ENCODE results near the gene TNNC1. TPM values are rescaled to one million over a fixed set of nuclear protein-coding genes. Genes with fewer than 3 reads are reported as not detected.

TNNC1 gene
- total RNA-seq, 8 experiments from 2014 or later: 0.54 to 22.5 (median 1.2) TPM

- no peak overlapping the region for H3K27ac ChIP-seq
- in situ Hi-C loops (cut with MboI; ENCODE audit: low pct_unique_long_range_greater_than_20kb in 2 of 9, low sequenced_read_pairs in 9 of 9, unreplicated experiment in 9 of 9): no loop called here
- H3K4me3 ChIP-seq: no peak overlapping the region
- WGBS, 10 experiments: 87 to 100% (median 98%) methylated on average over 1 to 10 of the region's 14 CpGs; no CpG with 5 or more reads in 2 of the 10 experiments
- no peak for ATAC-seq (replicated peaks in 6 of 8)
- peaks cover 21 to 22% of the 10 kb centered on the region in 2 donors for H3K4me1 ChIP-seq (replicated peaks in 1 of 2)
Observed at GRCh38 chr3:52458770-52459545, 5.1 kb upstream of the TNNC1 start.

- 71 to 100% (median 80%) methylated on average over 1 to 6 of the region's 6 CpGs; no CpG with 5 or more reads in 1 of the 10 experiments for WGBS, 10 experiments
- Histone ChIP-seq H3K27ac (no peak overlapping the region), H3K4me3 (no peak overlapping the region), H3K4me1 (replicated peaks in 1 of 2) (peaks cover 21 to 26% of the 10 kb centered on the region in 2 donors)
- ATAC-seq (replicated peaks in 6 of 8): no peak
- in situ Hi-C loops (cut with MboI; ENCODE audit: low pct_unique_long_range_greater_than_20kb in 2 of 9, low sequenced_read_pairs in 9 of 9, unreplicated experiment in 9 of 9): no loop called here
Observed at GRCh38 chr3:52458031-52458760, 4.4 kb upstream of the TNNC1 start.

DNA sequence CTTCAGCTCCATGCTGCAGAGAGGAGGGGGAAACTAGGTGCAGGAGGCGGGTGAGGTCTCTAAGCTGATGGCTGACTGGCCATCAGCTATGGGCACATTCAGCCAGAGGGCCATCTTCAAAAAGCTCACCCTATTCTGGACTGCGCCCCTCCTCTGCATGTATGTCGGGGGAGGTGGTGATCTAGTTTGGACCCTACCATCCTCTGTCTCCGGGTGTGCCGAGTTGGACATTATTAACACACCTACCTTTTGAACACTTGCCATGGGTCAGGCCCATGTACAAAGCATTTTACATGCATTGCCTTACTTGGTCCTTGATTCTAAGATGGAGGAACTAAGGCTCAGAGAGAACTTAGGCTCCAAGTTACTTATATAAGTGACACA is 3.0 kb upstream of the TNNC1 start:
- H3K4me3 ChIP-seq: peak overlapping the region; percentile 74 to 99 (median 86)
- WGBS, 10 experiments: 54 to 80% (median 58%) methylated on average over 1 to 5 of the region's 5 CpGs; no CpG with 5 or more reads in 6 of the 10 experiments
- peaks cover 21 to 26% of the 10 kb centered on the region in 2 donors for H3K4me1 ChIP-seq (replicated peaks in 1 of 2)
- peak overlapping the region; percentile 67 to 87 for H3K27ac ChIP-seq
- in situ Hi-C loops (cut with MboI; ENCODE audit: low pct_unique_long_range_greater_than_20kb in 2 of 9, low sequenced_read_pairs in 9 of 9, unreplicated experiment in 9 of 9): no loop called here
- peak in 6 of 8 experiments; percentile 11 to 25 (median 16) for ATAC-seq (replicated peaks in 6 of 8)

- Histone ChIP-seq H3K4me3 (peak overlapping the region; percentile 74 to 99 (median 86)), H3K27ac (peak overlapping the region; percentile 67 to 87), H3K4me1 (replicated peaks in 1 of 2) (peaks cover 21 to 26% of the 10 kb centered on the region in 2 donors)
- 0 to 10% (median 2%) methylated on average over 2 to 6 of the region's 13 CpGs; no CpG with 5 or more reads in 6 of the 10 experiments for WGBS, 10 experiments
- ATAC-seq (replicated peaks in 6 of 8): peak; percentile 44 to 71 (median 51)
- in situ Hi-C loops (cut with MboI; ENCODE audit: low pct_unique_long_range_greater_than_20kb in 2 of 9, low sequenced_read_pairs in 9 of 9, unreplicated experiment in 9 of 9): no loop called here
Observed at GRCh38 chr3:52456169-52456799, 2.4 kb upstream of the TNNC1 start.

DNA sequence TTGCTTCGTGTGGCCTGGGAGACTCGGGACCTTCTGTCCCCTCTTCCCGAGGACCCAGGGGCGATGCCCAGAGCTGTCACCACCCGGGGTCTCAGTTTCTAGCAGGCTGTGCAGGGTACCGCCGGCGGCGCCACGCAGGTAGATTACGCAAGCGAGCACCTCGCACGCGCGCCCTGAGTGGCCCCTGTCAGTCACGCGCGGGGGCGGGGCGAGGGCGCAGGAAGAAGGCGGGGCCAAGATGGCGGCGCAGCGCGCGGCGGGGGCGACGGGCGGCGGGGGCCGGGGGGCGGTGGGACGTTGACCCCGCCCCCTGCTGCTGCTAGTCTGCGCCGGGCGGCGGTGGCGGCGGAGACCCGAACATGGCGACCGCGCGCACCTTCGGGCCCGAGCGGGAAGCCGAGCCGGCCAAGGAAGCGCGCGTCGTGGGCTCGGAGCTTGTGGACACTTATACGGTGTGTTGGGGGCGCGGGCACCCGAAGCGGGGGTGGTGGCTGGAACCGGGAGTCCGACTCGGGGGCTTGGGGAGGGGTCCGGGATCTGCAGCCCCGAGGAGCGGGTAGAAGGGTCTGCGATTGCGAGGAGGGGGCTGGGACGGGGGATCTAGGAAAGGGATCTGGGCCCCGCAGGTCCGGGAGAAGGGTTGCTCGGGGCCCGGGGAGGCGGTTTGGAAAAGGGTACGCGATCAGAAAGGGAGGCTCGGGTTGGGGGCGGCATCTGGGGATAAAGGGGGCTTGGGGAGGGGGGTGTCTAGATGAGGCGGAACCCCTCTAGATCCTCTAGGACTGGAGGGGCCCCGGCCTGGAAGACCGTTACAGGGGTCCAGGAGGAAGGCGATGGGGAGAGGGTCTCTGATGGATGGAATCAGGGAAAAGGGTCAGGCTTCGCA is 1.7 kb upstream of the TNNC1 start, which contains the start of gene NISCH:
TSS of gene NISCH (plus strand) at position 322 of the 886 bp plus-strand sequence. CDS start at position 360, 38 bp downstream.
- WGBS, 10 experiments: 0 to 8% methylated on average over 1 to 5 of the region's 86 CpGs; no CpG with 5 or more reads in 8 of the 10 experiments
- in situ Hi-C loops (cut with MboI; ENCODE audit: low pct_unique_long_range_greater_than_20kb in 2 of 9, low sequenced_read_pairs in 9 of 9, unreplicated experiment in 9 of 9): no loop called here
- Histone ChIP-seq H3K4me3 (peak within 1 kb of the TSS; percentile 74 to 99 (median 86)), H3K27ac (peak within 1 kb of the TSS; percentile 67 to 87), H3K4me1 (replicated peaks in 1 of 2) (peaks cover 21 to 26% of the 10 kb centered on the region in 2 donors)
- peak; percentile 45 to 82 (median 78) for ATAC-seq (replicated peaks in 6 of 8)

DNA sequence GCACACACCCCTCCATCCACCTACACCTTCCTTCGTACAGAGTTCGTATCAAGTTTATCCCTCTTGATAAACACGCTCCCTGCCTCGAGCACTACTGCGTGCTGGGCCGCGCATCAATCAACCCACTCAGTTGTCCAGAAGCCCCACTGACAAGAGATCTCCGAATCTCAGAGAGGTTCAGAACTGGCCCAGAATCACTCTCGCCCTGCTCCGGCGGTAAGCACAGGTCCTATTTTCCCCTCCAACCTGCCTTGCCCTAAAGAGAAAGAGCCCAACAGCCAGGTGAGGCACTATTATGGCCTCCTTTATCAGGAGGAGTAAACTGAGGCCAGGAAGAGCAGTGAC is 1.1 kb upstream of the TNNC1 start:
- peaks cover 21 to 26% of the 10 kb centered on the region in 2 donors for H3K4me1 ChIP-seq (replicated peaks in 1 of 2)
- WGBS, 10 experiments: 15 to 100% (median 75%) methylated on average over 3 to 11 of the region's 11 CpGs; no CpG with 5 or more reads in 2 of the 10 experiments
- ATAC-seq (replicated peaks in 6 of 8): peak in 4 of 8 experiments; percentile 0 to 1 (median 0)
- in situ Hi-C loops (cut with MboI; ENCODE audit: low pct_unique_long_range_greater_than_20kb in 2 of 9, low sequenced_read_pairs in 9 of 9, unreplicated experiment in 9 of 9): no loop called here
- peak overlapping the region; percentile 65 to 87 for H3K27ac ChIP-seq
- peak overlapping the region; percentile 74 to 99 (median 86) for H3K4me3 ChIP-seq

DNA sequence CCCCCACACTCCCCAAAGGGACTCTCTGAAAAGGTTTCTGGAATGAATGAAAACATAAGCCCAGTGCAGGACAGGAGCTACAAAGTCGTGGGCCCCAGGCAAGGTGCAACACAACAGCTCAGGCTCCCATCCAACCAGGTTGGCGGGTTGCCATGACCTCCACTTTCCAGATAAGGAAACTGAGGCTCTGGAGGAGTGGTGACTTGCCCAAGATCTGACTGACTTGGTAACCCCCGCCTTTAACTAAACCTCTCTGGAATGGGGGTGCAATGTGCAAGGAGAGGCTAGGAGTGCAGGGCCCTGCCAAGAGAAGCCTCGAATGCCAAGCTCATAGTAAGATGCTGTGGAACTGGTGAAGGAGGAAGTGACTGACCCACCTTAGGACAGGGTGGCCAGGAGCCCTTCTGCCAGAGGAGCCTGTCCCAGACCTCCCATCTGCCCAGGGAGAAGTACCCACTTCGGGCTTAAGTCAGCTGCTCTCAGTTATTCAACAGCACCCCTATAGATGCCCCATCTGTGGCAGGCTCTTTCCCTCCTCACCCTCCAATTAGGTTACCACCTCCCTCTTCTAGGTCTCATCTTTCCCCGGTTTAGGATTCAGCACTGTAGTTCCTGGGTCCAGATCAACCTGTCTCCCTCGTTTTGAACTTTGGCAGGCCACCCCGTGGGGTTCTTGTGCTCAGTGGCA is 553 bp upstream of the TNNC1 start:
- H3K4me3 ChIP-seq: no peak overlapping the region
- in situ Hi-C loops (cut with MboI; ENCODE audit: low pct_unique_long_range_greater_than_20kb in 2 of 9, low sequenced_read_pairs in 9 of 9, unreplicated experiment in 9 of 9): no loop called here
- WGBS, 10 experiments: 38 to 100% (median 88%) methylated on average over 1 to 5 of the region's 8 CpGs; no CpG with 5 or more reads in 5 of the 10 experiments
- no peak for ATAC-seq (replicated peaks in 6 of 8)
- H3K4me1 ChIP-seq (replicated peaks in 1 of 2): peaks cover 21 to 26% of the 10 kb centered on the region in 2 donors
- peak overlapping the region; percentile 65 to 87 for H3K27ac ChIP-seq

- in situ Hi-C loops (cut with MboI; ENCODE audit: low pct_unique_long_range_greater_than_20kb in 2 of 9, low sequenced_read_pairs in 9 of 9, unreplicated experiment in 9 of 9): no loop called here
- H3K27ac ChIP-seq: no peak overlapping the region
- no peak overlapping the region for H3K4me3 ChIP-seq
- 73 to 100% (median 84%) methylated on average over 1 to 4 of the region's 11 CpGs; no CpG with 5 or more reads in 4 of the 10 experiments for WGBS, 10 experiments
- no peak for ATAC-seq (replicated peaks in 6 of 8)
- peaks cover 16 to 24% of the 10 kb centered on the region in 2 donors for H3K4me1 ChIP-seq (replicated peaks in 1 of 2)
Observed at GRCh38 chr3:52452570-52453221, 1.1 kb downstream of the TNNC1 start.

- WGBS, 10 experiments: 82 to 100% methylated on average over 2 of the region's 6 CpGs; no CpG with 5 or more reads in 8 of the 10 experiments
- H3K4me1 ChIP-seq (replicated peaks in 1 of 2): peaks cover 11 to 18% of the 10 kb centered on the region in 2 donors
- in situ Hi-C loops (cut with MboI; ENCODE audit: low pct_unique_long_range_greater_than_20kb in 2 of 9, low sequenced_read_pairs in 9 of 9, unreplicated experiment in 9 of 9): no loop called here
- no peak overlapping the region for H3K4me3 ChIP-seq
- no peak for ATAC-seq (replicated peaks in 6 of 8)
- no peak overlapping the region for H3K27ac ChIP-seq
Observed at GRCh38 chr3:52452126-52452525, 1.7 kb downstream of the TNNC1 start.

GRCh38 chr3:52451237-52452083 is 2.4 kb downstream of the TNNC1 start:
- H3K4me1 ChIP-seq (replicated peaks in 1 of 2): peaks cover 6 to 14% of the 10 kb centered on the region in 2 donors
- no peak for ATAC-seq (replicated peaks in 6 of 8)
- 35 to 100% (median 100%) methylated on average over 1 to 5 of the region's 24 CpGs; no CpG with 5 or more reads in 5 of the 10 experiments for WGBS, 10 experiments
- H3K27ac ChIP-seq: no peak overlapping the region
- H3K4me3 ChIP-seq: no peak overlapping the region
- in situ Hi-C loops (cut with MboI; ENCODE audit: low pct_unique_long_range_greater_than_20kb in 2 of 9, low sequenced_read_pairs in 9 of 9, unreplicated experiment in 9 of 9): no loop called here
